Measurements from ENCODE around the gene DNMT3B.

DNA sequence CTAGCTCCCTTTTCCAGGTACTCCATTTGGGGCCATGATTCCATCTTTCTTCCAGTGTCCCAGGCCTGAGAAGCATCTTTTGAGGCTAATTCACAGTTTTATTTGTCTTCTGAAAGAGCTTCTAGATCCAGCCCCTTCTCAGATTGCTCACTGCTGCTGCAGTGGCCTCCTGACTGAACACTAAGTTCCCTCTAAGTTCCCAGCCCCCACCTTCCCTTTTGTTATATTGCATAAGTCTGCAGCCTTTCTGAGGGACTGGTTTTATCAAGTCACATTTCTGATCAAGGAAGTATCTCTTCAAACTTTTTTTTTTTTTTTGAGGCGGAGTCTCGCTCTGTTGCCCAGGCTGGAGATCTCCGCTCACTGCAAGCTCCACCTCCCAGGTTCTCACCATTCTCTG, 68.3 kb downstream of the DNMT3B start:
- TF ChIP-seq, protein P1, sequence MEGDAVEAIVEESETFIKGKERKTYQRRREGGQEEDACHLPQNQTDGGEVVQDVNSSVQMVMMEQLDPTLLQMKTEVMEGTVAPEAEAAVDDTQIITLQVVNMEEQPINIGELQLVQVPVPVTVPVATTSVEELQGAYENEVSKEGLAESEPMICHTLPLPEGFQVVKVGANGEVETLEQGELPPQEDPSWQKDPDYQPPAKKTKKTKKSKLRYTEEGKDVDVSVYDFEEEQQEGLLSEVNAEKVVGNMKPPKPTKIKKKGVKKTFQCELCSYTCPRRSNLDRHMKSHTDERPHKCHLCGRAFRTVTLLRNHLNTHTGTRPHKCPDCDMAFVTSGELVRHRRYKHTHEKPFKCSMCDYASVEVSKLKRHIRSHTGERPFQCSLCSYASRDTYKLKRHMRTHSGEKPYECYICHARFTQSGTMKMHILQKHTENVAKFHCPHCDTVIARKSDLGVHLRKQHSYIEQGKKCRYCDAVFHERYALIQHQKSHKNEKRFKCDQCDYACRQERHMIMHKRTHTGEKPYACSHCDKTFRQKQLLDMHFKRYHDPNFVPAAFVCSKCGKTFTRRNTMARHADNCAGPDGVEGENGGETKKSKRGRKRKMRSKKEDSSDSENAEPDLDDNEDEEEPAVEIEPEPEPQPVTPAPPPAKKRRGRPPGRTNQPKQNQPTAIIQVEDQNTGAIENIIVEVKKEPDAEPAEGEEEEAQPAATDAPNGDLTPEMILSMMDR (IDR thresholded peaks at IDR 0.05) = no peak
- TF ChIP-seq POLR2A (IDR thresholded peaks at IDR 0.05) = no peak
- TF ChIP-seq EP300 (IDR thresholded peaks at IDR 0.05) = no peak
